ENCODE results near the gene TUBGCP5. TPM values are rescaled to one million over a fixed set of nuclear protein-coding genes. Genes with fewer than 3 reads are reported as not detected.
"Not testable (repeated sequence)": the region's sequence is repeated elsewhere in the genome, so short reads cannot be mapped to it uniquely, and the experiment has no call there.

The TUBGCP5 gene
- 10 to 100 TPM; 10.1 to 19.1 (median 10.7) TPM for total RNA-seq

GRCh38 chr15:23039143-23039916, at the start of gene TUBGCP5:
TUBGCP5 (minus strand) TSS chr15:23039569; CDS start chr15:23039543, 26 bp downstream.
- in situ Hi-C loops (cut with MboI; ENCODE audit: low pct_ligation_motif_present in 1 of 4, low pct_unique_long_range_greater_than_20kb in 1 of 4, low sequenced_read_pairs in 3 of 4) (loop anchor here in 1 of 4 donors (25.0 kb wide), 1 partner anchor 102 kb away; no protein-coding TSS in a partner anchor), intact Hi-C loops (cut with DNase I; ENCODE audit: low total_unique reads) (loop anchor here (10.0 kb wide), 1 partner anchor 85 kb away; no protein-coding TSS in a partner anchor)
- Histone ChIP-seq H3K36me3 (no peaks in the 10 kb centered on the region), H3K27me3 (no peaks in the 10 kb centered on the region), H3K4me3 (peak within 1 kb of the TSS; percentile 69 to 79 (median 78)), H3K9me3 (no peaks in the 10 kb centered on the region), H3K27ac (peak within 1 kb of the TSS; percentile 85 to 94 (median 92)), H3K4me1 (peaks cover 7 to 22% (median 13%) of the 10 kb centered on the region in 4 donors)
- 0 to 4% methylated on average over 6 to 72 of the region's 92 CpGs for WGBS, 2 donors (ENCODE audit: low coverage in 1 of 2)
- DNase-seq = peak; percentile 98
- TF ChIP-seq CTCF (IDR thresholded peaks at IDR 0.05) = peak; percentile 39 to 84 (median 52)
- TF ChIP-seq EP300 (IDR thresholded peaks at IDR 0.05; ENCODE audit: low read depth) = no peak
- peak; percentile 94 to 96 (median 96) for TF ChIP-seq POLR2AphosphoS5 (IDR thresholded peaks at IDR 0.05)
- peak; percentile 88 for TF ChIP-seq POLR2A (IDR thresholded peaks at IDR 0.05)

GRCh38 chr15:23083115-23083514, 43.7 kb upstream of the TUBGCP5 start:
- Histone ChIP-seq H3K36me3 (no peaks in the 10 kb centered on the region), H3K27ac (no peak overlapping the region), H3K4me1 (no peaks in the 10 kb centered on the region), H3K27me3 (no peaks in the 10 kb centered on the region), H3K9me3 (no peaks in the 10 kb centered on the region), H3K4me3 (no peak overlapping the region)
- DNase-seq = no peak
- intact Hi-C loops (cut with DNase I; ENCODE audit: low total_unique reads) = no loop called here
- in situ Hi-C loops (cut with MboI; ENCODE audit: low pct_ligation_motif_present in 1 of 4, low pct_unique_long_range_greater_than_20kb in 1 of 4, low sequenced_read_pairs in 3 of 4) = no loop called here
- WGBS, 2 donors (ENCODE audit: low coverage in 1 of 2) = 86% methylated on average over 1 of the region's 1 CpG; no CpG with 5 or more reads in 1 of the 2 donors
- TF ChIP-seq POLR2A (IDR thresholded peaks at IDR 0.05) = no peak
- no peak for TF ChIP-seq EP300 (IDR thresholded peaks at IDR 0.05; ENCODE audit: low read depth)
- no peak for TF ChIP-seq POLR2AphosphoS5 (IDR thresholded peaks at IDR 0.05)
- no peak for TF ChIP-seq CTCF (IDR thresholded peaks at IDR 0.05)

- H3K27me3 ChIP-seq; H3K9me3 ChIP-seq; H3K4me3 ChIP-seq; H3K36me3 ChIP-seq; DNase-seq; H3K27ac ChIP-seq; H3K4me1 ChIP-seq; intact Hi-C loops (cut with DNase I; ENCODE audit: low total_unique reads); in situ Hi-C loops (cut with MboI; ENCODE audit: low pct_ligation_motif_present in 1 of 4, low pct_unique_long_range_greater_than_20kb in 1 of 4, low sequenced_read_pairs in 3 of 4): not testable (repeated sequence)
- 57 to 66% methylated on average over 1 to 8 of the region's 8 CpGs for WGBS, 2 donors (ENCODE audit: low coverage in 1 of 2)
These were observed 42.8 kb upstream of the TUBGCP5 start for GRCh38 chr15:23081996-23082737.

- no peak for DNase-seq
- H3K27ac ChIP-seq = no peak overlapping the region
- H3K27me3 ChIP-seq = no peaks in the 10 kb centered on the region
- H3K9me3 ChIP-seq = no peaks in the 10 kb centered on the region
- H3K36me3 ChIP-seq = no peaks in the 10 kb centered on the region
- no peaks in the 10 kb centered on the region for H3K4me1 ChIP-seq
- intact Hi-C loops (cut with DNase I; ENCODE audit: low total_unique reads) (no loop called here), in situ Hi-C loops (cut with MboI; ENCODE audit: low pct_ligation_motif_present in 1 of 4, low pct_unique_long_range_greater_than_20kb in 1 of 4, low sequenced_read_pairs in 3 of 4) (no loop called here)
- TF ChIP-seq CTCF (IDR thresholded peaks at IDR 0.05) = no peak
- no peak for TF ChIP-seq EP300 (IDR thresholded peaks at IDR 0.05; ENCODE audit: low read depth)
- no peak for TF ChIP-seq POLR2A (IDR thresholded peaks at IDR 0.05)
- TF ChIP-seq POLR2AphosphoS5 (IDR thresholded peaks at IDR 0.05) = no peak
- H3K4me3 ChIP-seq = no peak overlapping the region
- WGBS, 2 donors (ENCODE audit: low coverage in 1 of 2) = 79% methylated on average over 3 of the region's 3 CpGs; no CpG with 5 or more reads in 1 of the 2 donors
These were observed 41.9 kb upstream of the TUBGCP5 start for GRCh38 chr15:23081271-23081670.
